ENCODE results near the gene SPRY2.

The SPRY2 gene

GRCh38 chr13:80341101-80341755, at the start of gene SPRY2:
TSS of gene SPRY2 (minus strand) at chr13:80341126. CDS start at chr13:80337705, 3,421 bp downstream.
- Histone ChIP-seq H3K27me3 (ENCODE audit: control insufficient read depth, insufficient read depth, low read length) (no peaks in the 10 kb centered on the region), H3K27ac (ENCODE audit: low read length) (peak within 1 kb of the TSS; percentile 19), H3K4me1 (ENCODE audit: control insufficient read depth, insufficient read depth, low read length) (0 out of 2 replicates have a peak, but pooled peaks cover 1% of the 10 kb centered on the region), H3K36me3 (ENCODE audit: control insufficient read depth, insufficient read depth, low read length) (peaks cover 8% of the 10 kb centered on the region), H3K9me3 (ENCODE audit: control insufficient read depth, insufficient read depth, low read length) (no peaks in the 10 kb centered on the region), H3K4me3 (ENCODE audit: low read length) (peak within 1 kb of the TSS; percentile 85)
- WGBS (ENCODE audit: insufficient coverage, insufficient read length) = no CpG with 5 or more reads among the region's 54 CpGs
- no peak for DNase-seq (ENCODE audit: low read depth, low spot score)

- Histone ChIP-seq H3K9me3 (ENCODE audit: control insufficient read depth, insufficient read depth, low read length) (no peaks in the 10 kb centered on the region), H3K36me3 (ENCODE audit: control insufficient read depth, insufficient read depth, low read length) (no peaks in the 10 kb centered on the region), H3K4me3 (ENCODE audit: low read length) (no peak overlapping the region), H3K4me1 (ENCODE audit: control insufficient read depth, insufficient read depth, low read length) (no peaks in the 10 kb centered on the region), H3K27ac (ENCODE audit: low read length) (no peak overlapping the region), H3K27me3 (ENCODE audit: control insufficient read depth, insufficient read depth, low read length) (no peaks in the 10 kb centered on the region)
- WGBS (ENCODE audit: insufficient coverage, insufficient read length) = no CpG with 5 or more reads among the region's 1 CpG
- no peak for DNase-seq (ENCODE audit: low read depth, low spot score)
Measured at GRCh38 chr13:80390338-80390737, 49.4 kb upstream of the SPRY2 start.

GRCh38 chr13:80389073-80390038, 48.4 kb upstream of the SPRY2 start:
- Histone ChIP-seq H3K4me1 (ENCODE audit: control insufficient read depth, insufficient read depth, low read length) (no peaks in the 10 kb centered on the region), H3K27me3 (ENCODE audit: control insufficient read depth, insufficient read depth, low read length) (no peaks in the 10 kb centered on the region), H3K27ac (ENCODE audit: low read length) (no peak overlapping the region), H3K9me3 (ENCODE audit: control insufficient read depth, insufficient read depth, low read length) (no peaks in the 10 kb centered on the region), H3K4me3 (ENCODE audit: low read length) (no peak overlapping the region), H3K36me3 (ENCODE audit: control insufficient read depth, insufficient read depth, low read length) (no peaks in the 10 kb centered on the region)
- no peak for DNase-seq (ENCODE audit: low read depth, low spot score)
- no CpG with 5 or more reads among the region's 1 CpG for WGBS (ENCODE audit: insufficient coverage, insufficient read length)

- DNase-seq (ENCODE audit: low read depth, low spot score) = no peak
- H3K9me3 ChIP-seq (ENCODE audit: control insufficient read depth, insufficient read depth, low read length) = no peaks in the 10 kb centered on the region
- no CpG with 5 or more reads among the region's 7 CpGs for WGBS (ENCODE audit: insufficient coverage, insufficient read length)
Measured at GRCh38 chr13:80388506-80388905, 47.6 kb upstream of the SPRY2 start.

GRCh38 chr13:80386592-80386991, 45.7 kb upstream of the SPRY2 start:
- no peak overlapping the region for H3K4me3 ChIP-seq (ENCODE audit: low read length)
- H3K27me3 ChIP-seq (ENCODE audit: control insufficient read depth, insufficient read depth, low read length) = no peaks in the 10 kb centered on the region

More at GRCh38 chr13:80388506-80388905, 47.6 kb upstream of the SPRY2 start:
- Histone ChIP-seq H3K27ac (ENCODE audit: low read length) (no peak overlapping the region), H3K27me3 (ENCODE audit: control insufficient read depth, insufficient read depth, low read length) (no peaks in the 10 kb centered on the region), H3K4me3 (ENCODE audit: low read length) (no peak overlapping the region), H3K4me1 (ENCODE audit: control insufficient read depth, insufficient read depth, low read length) (no peaks in the 10 kb centered on the region), H3K36me3 (ENCODE audit: control insufficient read depth, insufficient read depth, low read length) (no peaks in the 10 kb centered on the region)

GRCh38 chr13:80386002-80386401, 45.1 kb upstream of the SPRY2 start:
- DNase-seq (ENCODE audit: low read depth, low spot score) = no peak
- Histone ChIP-seq H3K27me3 (ENCODE audit: control insufficient read depth, insufficient read depth, low read length) (no peaks in the 10 kb centered on the region), H3K27ac (ENCODE audit: low read length) (no peak overlapping the region), H3K36me3 (ENCODE audit: control insufficient read depth, insufficient read depth, low read length) (no peaks in the 10 kb centered on the region), H3K9me3 (ENCODE audit: control insufficient read depth, insufficient read depth, low read length) (no peaks in the 10 kb centered on the region), H3K4me1 (ENCODE audit: control insufficient read depth, insufficient read depth, low read length) (no peaks in the 10 kb centered on the region), H3K4me3 (ENCODE audit: low read length) (no peak overlapping the region)

More at GRCh38 chr13:80386592-80386991, 45.7 kb upstream of the SPRY2 start:
- no peak for DNase-seq (ENCODE audit: low read depth, low spot score)
- H3K9me3 ChIP-seq (ENCODE audit: control insufficient read depth, insufficient read depth, low read length) = no peaks in the 10 kb centered on the region
- H3K36me3 ChIP-seq (ENCODE audit: control insufficient read depth, insufficient read depth, low read length) = no peaks in the 10 kb centered on the region
- H3K27ac ChIP-seq (ENCODE audit: low read length) = no peak overlapping the region
- H3K4me1 ChIP-seq (ENCODE audit: control insufficient read depth, insufficient read depth, low read length) = no peaks in the 10 kb centered on the region

GRCh38 chr13:80382576-80382975, 41.6 kb upstream of the SPRY2 start:
- H3K36me3 ChIP-seq (ENCODE audit: control insufficient read depth, insufficient read depth, low read length) = no peaks in the 10 kb centered on the region
- DNase-seq (ENCODE audit: low read depth, low spot score) = no peak
- no peaks in the 10 kb centered on the region for H3K4me1 ChIP-seq (ENCODE audit: control insufficient read depth, insufficient read depth, low read length)
- no peaks in the 10 kb centered on the region; the same call in 1 of the 2 replicates for H3K9me3 ChIP-seq (ENCODE audit: control insufficient read depth, insufficient read depth, low read length)
- H3K27me3 ChIP-seq (ENCODE audit: control insufficient read depth, insufficient read depth, low read length) = no peaks in the 10 kb centered on the region
- WGBS (ENCODE audit: insufficient coverage, insufficient read length) = no CpG with 5 or more reads among the region's 2 CpGs
- no peak overlapping the region for H3K4me3 ChIP-seq (ENCODE audit: low read length)
- H3K27ac ChIP-seq (ENCODE audit: low read length) = no peak overlapping the region

- no peak for DNase-seq (ENCODE audit: low read depth, low spot score)
- no peaks in the 10 kb centered on the region; the same call in 1 of the 2 replicates for H3K9me3 ChIP-seq (ENCODE audit: control insufficient read depth, insufficient read depth, low read length)
- no peaks in the 10 kb centered on the region for H3K4me1 ChIP-seq (ENCODE audit: control insufficient read depth, insufficient read depth, low read length)
- no peak overlapping the region for H3K4me3 ChIP-seq (ENCODE audit: low read length)
- H3K36me3 ChIP-seq (ENCODE audit: control insufficient read depth, insufficient read depth, low read length) = no peaks in the 10 kb centered on the region
- no CpG with 5 or more reads among the region's 3 CpGs for WGBS (ENCODE audit: insufficient coverage, insufficient read length)
- H3K27me3 ChIP-seq (ENCODE audit: control insufficient read depth, insufficient read depth, low read length) = no peaks in the 10 kb centered on the region
- H3K27ac ChIP-seq (ENCODE audit: low read length) = no peak overlapping the region
Measured at GRCh38 chr13:80379245-80379644, 38.3 kb upstream of the SPRY2 start.

- no peak overlapping the region for H3K4me3 ChIP-seq (ENCODE audit: low read length)
- no peaks in the 10 kb centered on the region for H3K4me1 ChIP-seq (ENCODE audit: control insufficient read depth, insufficient read depth, low read length)
- H3K27ac ChIP-seq (ENCODE audit: low read length) = no peak overlapping the region
- H3K36me3 ChIP-seq (ENCODE audit: control insufficient read depth, insufficient read depth, low read length) = no peaks in the 10 kb centered on the region
- no peak for DNase-seq (ENCODE audit: low read depth, low spot score)
- no peaks in the 10 kb centered on the region; the same call in 1 of the 2 replicates for H3K9me3 ChIP-seq (ENCODE audit: control insufficient read depth, insufficient read depth, low read length)
- no CpG with 5 or more reads among the region's 1 CpG for WGBS (ENCODE audit: insufficient coverage, insufficient read length)
- no peaks in the 10 kb centered on the region for H3K27me3 ChIP-seq (ENCODE audit: control insufficient read depth, insufficient read depth, low read length)
Measured at GRCh38 chr13:80376554-80376953, 35.6 kb upstream of the SPRY2 start.

- H3K27me3 ChIP-seq (ENCODE audit: control insufficient read depth, insufficient read depth, low read length) = no peaks in the 10 kb centered on the region
- WGBS (ENCODE audit: insufficient coverage, insufficient read length) = no CpG with 5 or more reads among the region's 2 CpGs
- no peak overlapping the region for H3K4me3 ChIP-seq (ENCODE audit: low read length)
- no peak overlapping the region for H3K27ac ChIP-seq (ENCODE audit: low read length)
- no peak for DNase-seq (ENCODE audit: low read depth, low spot score)
- H3K36me3 ChIP-seq (ENCODE audit: control insufficient read depth, insufficient read depth, low read length) = no peaks in the 10 kb centered on the region
- H3K4me1 ChIP-seq (ENCODE audit: control insufficient read depth, insufficient read depth, low read length) = no peaks in the 10 kb centered on the region
- no peaks in the 10 kb centered on the region; the same call in 1 of the 2 replicates for H3K9me3 ChIP-seq (ENCODE audit: control insufficient read depth, insufficient read depth, low read length)
Measured at GRCh38 chr13:80374901-80375300, 34.0 kb upstream of the SPRY2 start.

All from iPS DF 6.9 (cell line).